ENCODE measurements around the gene CTIF.

DNA sequence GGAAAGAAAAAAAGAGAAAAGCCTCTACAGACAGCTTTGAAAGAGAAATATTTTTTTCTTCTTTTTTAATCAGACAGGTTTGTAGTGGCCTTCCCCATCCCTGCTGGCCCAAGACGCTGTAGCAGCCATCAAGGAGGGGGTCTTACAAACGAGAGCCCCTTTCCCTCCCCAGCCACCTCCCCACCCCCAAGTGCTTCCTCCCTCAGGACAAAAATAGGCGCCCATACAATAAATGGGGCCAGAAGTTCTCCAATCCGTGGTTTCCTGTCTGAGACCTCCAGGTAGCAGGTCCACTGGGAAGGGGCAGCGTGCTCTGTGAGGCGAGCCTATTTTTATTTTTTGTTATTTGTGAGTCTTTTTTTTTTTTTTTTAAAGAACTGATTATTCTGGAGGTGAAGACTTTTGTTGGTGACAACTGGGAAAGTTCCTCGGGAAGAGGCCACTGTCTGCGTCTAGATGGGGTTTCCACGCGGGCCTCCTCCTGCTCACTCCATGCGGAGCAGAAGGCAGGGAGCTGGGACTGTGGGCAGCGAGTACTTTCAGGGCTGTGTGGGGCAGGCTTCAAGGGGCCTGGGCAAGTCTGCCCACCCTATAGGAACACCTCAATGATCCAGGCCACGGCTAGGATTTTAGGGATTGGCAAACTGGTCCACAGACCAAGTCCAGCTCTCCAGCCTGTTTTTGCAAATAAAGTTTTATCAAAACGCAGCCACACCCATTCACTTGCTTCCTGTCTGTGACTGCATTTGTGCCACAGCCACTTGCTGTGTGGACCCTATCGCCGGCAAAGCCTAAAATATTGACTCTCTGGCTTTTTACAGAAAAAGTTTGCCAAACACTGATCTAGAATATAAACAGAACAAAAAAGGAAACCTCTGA lies 139.6 kb downstream of the CTIF start:
- TF ChIP-seq, protein P1, sequence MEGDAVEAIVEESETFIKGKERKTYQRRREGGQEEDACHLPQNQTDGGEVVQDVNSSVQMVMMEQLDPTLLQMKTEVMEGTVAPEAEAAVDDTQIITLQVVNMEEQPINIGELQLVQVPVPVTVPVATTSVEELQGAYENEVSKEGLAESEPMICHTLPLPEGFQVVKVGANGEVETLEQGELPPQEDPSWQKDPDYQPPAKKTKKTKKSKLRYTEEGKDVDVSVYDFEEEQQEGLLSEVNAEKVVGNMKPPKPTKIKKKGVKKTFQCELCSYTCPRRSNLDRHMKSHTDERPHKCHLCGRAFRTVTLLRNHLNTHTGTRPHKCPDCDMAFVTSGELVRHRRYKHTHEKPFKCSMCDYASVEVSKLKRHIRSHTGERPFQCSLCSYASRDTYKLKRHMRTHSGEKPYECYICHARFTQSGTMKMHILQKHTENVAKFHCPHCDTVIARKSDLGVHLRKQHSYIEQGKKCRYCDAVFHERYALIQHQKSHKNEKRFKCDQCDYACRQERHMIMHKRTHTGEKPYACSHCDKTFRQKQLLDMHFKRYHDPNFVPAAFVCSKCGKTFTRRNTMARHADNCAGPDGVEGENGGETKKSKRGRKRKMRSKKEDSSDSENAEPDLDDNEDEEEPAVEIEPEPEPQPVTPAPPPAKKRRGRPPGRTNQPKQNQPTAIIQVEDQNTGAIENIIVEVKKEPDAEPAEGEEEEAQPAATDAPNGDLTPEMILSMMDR (IDR thresholded peaks at IDR 0.05; ENCODE audit: insufficient read depth, low read length, poor library complexity, severe bottlenecking): no peak
- no peak for TF ChIP-seq EZH2phosphoT487 (conservative IDR thresholded peaks at IDR 0.05; ENCODE audit: low read length)
